Measurements from ENCODE around the gene ANKS1B.
A peak's percentile ranks its signal among the peaks of the same experiment; 100 is the strongest.

ANKS1B gene

DNA sequence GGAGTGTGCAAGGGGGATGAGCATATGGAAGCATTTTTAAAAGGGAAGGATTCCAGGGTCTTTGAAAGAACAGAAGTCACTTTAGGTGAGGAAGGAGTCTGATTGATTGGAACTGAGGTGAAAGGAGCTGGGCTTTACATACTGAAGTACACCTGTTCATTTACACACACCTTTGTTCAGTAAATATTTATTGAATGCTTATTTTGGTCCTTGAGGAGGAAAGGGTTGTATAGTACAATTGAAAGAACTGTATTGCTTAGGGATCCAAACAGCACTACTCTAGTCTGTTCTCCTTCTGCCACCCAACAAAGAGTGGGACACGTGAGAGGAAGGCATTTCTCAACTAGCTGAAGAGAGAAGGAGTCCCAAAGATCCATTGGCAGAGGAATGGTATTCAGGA, 1275.7 kb downstream of the ANKS1B start:
- H3K9me3 ChIP-seq (ENCODE audit: control insufficient read depth, low read length): no peaks in the 10 kb centered on the region
- no peak for DNase-seq (ENCODE audit: low read depth)
- no peak overlapping the region for H3K9ac ChIP-seq (ENCODE audit: low read length)
- no peaks in the 10 kb centered on the region for H3K27me3 ChIP-seq (replicated peaks; ENCODE audit: control insufficient read depth, insufficient read depth, low read length)
- H3K4me3 ChIP-seq (ENCODE audit: low read length): no peak overlapping the region
- H3K36me3 ChIP-seq (ENCODE audit: control insufficient read depth, insufficient read depth, low read length, severe bottlenecking): peaks cover 33% of the 10 kb centered on the region
- H3K4me1 ChIP-seq (ENCODE audit: control insufficient read depth, insufficient read depth, low read length): no peaks in the 10 kb centered on the region

DNA sequence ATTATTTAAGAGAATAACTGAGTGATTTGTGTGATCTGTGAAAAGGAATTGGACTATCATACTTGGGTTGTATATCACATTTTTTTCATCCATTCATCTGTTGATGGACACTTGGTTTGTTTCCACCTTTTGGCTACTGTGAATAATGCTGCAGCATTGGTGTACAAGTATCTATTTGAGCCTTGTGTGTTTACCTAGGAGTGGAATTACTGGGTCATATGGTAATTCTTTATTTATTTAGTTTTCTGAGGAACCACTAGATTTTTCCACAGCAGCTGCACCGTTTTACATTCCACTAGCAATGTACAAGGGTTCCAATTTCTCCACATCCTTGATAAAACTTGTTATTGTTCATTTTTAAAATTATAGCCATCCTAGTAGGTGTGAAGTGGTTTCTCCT, 1283.6 kb downstream of the ANKS1B start:
- Histone ChIP-seq H3K4me1 (ENCODE audit: control insufficient read depth, insufficient read depth, low read length) (peaks cover 15% of the 10 kb centered on the region), H3K9ac (ENCODE audit: low read length) (no peak overlapping the region), H3K4me3 (ENCODE audit: low read length) (no peak overlapping the region), H3K36me3 (ENCODE audit: control insufficient read depth, insufficient read depth, low read length, severe bottlenecking) (no peaks in the 10 kb centered on the region), H3K27me3 (replicated peaks; ENCODE audit: control insufficient read depth, insufficient read depth, low read length) (no peaks in the 10 kb centered on the region), H3K9me3 (ENCODE audit: control insufficient read depth, low read length) (no peaks in the 10 kb centered on the region)
- DNase-seq (ENCODE audit: low read depth): peak; percentile 27

DNA sequence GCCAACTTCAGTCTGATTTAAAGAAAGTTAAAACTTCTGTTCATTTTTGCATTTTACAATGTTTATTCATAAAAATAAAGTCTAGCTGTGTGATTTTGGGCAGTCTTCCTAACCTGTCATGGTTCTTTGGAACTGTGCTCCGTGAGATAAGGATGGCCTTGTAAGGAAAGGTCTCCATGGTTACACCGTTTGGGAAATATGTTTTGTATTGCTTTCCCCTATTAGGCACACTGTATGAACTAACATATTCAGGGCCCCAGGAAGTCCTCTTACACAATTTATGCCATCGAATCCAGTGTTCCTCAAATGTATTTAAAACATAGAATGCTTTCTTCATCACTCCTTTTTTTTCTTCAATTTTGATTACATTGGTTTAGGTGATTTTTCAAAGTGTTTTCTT, 1285.2 kb downstream of the ANKS1B start:
- DNase-seq (ENCODE audit: low read depth): peak; percentile 7
- Histone ChIP-seq H3K4me3 (ENCODE audit: low read length) (no peak overlapping the region), H3K36me3 (ENCODE audit: control insufficient read depth, insufficient read depth, low read length, severe bottlenecking) (peaks cover 3% of the 10 kb centered on the region), H3K9ac (ENCODE audit: low read length) (no peak overlapping the region), H3K27me3 (replicated peaks; ENCODE audit: control insufficient read depth, insufficient read depth, low read length) (no peaks in the 10 kb centered on the region), H3K4me1 (ENCODE audit: control insufficient read depth, insufficient read depth, low read length) (peaks cover 15% of the 10 kb centered on the region), H3K9me3 (ENCODE audit: control insufficient read depth, low read length) (no peaks in the 10 kb centered on the region)

DNA sequence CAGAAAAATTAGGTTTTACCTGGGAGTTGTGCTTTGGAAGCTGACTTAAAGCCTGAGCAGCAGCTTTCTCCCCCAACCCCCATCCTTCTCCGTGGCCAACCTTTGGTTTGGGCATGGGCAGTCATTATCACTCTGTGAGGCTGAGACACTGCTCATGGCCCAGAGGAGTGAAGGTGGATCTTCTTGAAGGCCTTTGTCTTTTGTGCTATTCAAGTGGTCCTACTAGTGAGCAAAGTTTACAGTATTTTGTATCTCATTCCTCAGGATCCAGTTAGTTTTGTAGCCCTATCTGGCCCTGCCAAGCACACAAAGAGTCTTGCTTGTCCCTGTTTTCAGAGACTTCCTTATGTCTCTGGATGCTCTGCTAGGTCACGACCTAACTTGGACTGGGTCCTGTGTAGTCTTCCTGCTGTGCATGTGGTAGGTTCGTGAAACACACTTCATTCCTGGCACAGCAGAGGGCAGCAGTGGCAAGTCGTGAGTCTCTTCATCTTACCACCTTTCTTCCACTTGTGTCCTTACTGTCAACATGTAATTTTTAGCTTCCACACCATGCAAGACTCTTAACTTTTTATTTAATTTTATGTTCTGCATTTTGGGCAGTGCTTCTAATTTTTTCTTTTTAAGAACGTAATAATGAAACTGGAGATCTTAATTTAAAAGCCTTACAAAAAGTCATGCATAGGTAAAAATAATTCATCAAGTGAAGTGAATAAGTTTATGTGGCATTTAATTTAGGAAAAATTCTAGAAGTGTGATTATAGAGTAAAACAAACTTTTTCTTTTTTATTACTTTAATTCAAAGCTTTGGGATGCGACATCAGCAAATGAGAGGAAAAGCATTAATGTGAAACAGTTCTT, 1285.9 kb downstream of the ANKS1B start:
- DNase-seq (ENCODE audit: low read depth): peak; percentile 72
- Histone ChIP-seq H3K9me3 (ENCODE audit: control insufficient read depth, low read length) (no peaks in the 10 kb centered on the region), H3K4me1 (ENCODE audit: control insufficient read depth, insufficient read depth, low read length) (peaks cover 15% of the 10 kb centered on the region), H3K4me3 (ENCODE audit: low read length) (no peak overlapping the region), H3K36me3 (ENCODE audit: control insufficient read depth, insufficient read depth, low read length, severe bottlenecking) (peaks cover 4% of the 10 kb centered on the region), H3K27me3 (replicated peaks; ENCODE audit: control insufficient read depth, insufficient read depth, low read length) (no peaks in the 10 kb centered on the region), H3K9ac (ENCODE audit: low read length) (no peak overlapping the region)

DNA sequence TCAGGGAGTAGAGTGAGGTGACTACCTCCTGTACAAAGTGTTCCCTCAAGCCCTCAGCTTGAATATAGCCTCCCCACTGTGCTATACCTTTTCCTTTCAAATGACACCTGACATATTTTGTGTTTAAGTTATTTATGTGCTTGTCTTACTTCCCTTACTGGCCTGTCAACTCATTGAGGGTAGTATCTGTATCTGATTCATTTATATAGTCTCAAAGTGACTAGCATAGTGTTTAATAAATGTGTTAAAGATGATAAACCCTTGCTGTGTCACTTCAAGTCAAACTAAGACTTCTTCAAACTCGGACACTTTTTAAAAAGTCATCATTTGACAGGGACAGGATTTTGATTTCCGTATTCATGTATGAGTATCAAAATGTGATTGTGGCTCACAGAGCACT, 1287.5 kb downstream of the ANKS1B start:
- Histone ChIP-seq H3K4me1 (ENCODE audit: control insufficient read depth, insufficient read depth, low read length) (peaks cover 15% of the 10 kb centered on the region), H3K4me3 (ENCODE audit: low read length) (no peak overlapping the region), H3K9ac (ENCODE audit: low read length) (no peak overlapping the region), H3K27me3 (replicated peaks; ENCODE audit: control insufficient read depth, insufficient read depth, low read length) (no peaks in the 10 kb centered on the region), H3K36me3 (ENCODE audit: control insufficient read depth, insufficient read depth, low read length, severe bottlenecking) (peaks cover 4% of the 10 kb centered on the region), H3K9me3 (ENCODE audit: control insufficient read depth, low read length) (no peaks in the 10 kb centered on the region)
- DNase-seq (ENCODE audit: low read depth): no peak

DNA sequence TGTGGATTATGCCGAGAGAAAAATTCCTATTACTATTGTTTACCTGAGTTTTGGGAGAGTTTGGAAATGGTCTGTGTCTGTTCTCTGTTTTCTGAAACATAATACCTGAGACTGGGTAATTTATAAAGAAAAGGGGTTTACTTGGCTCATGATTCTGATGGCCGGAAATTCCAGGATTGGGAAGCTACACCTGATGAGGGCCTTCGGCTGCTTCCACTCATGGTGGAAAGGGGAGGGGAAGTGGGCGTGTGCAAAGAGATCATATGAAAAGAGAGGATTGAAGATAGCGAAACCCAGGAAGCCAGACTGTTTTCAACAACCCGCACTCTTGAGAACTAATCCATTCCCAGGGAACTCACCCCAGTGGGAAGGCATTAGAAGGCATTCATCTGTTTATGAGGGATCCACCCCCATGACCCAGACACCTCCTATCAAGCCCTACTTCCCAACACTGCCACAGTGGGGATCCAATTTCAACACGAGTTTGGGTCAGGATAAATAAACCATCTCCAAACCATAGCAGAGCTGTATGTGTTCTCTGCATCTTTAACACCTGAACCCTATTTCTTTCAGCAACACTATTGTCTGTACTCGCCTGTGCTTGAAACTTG, 1288.6 kb downstream of the ANKS1B start:
- Histone ChIP-seq H3K9me3 (ENCODE audit: control insufficient read depth, low read length) (no peaks in the 10 kb centered on the region), H3K4me3 (ENCODE audit: low read length) (no peak overlapping the region)
- DNase-seq (ENCODE audit: low read depth): no peak

DNA sequence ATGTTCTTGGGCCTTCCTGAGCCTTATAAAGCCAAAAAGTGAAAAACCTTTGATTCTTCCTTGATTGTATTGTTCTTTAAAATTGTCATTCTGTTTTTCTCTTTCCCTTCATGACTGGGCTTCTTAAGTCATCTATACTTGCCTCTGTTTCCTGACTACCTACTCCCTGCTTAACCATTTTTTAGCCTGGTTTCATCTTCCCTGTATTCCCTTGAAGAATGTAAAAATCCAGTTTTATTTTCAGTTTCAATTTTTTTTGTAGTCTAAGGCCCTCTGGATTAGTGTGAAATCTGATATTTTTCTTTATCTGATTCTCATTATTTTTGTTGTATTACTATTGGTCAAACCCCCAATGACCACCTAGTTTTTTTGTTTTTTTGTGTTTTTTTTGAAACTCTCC, 1293.4 kb downstream of the ANKS1B start:
- Histone ChIP-seq H3K27me3 (replicated peaks; ENCODE audit: control insufficient read depth, insufficient read depth, low read length) (no peaks in the 10 kb centered on the region), H3K4me3 (ENCODE audit: low read length) (no peak overlapping the region), H3K9me3 (ENCODE audit: control insufficient read depth, low read length) (no peaks in the 10 kb centered on the region), H3K36me3 (ENCODE audit: control insufficient read depth, insufficient read depth, low read length, severe bottlenecking) (peaks cover 37% of the 10 kb centered on the region), H3K9ac (ENCODE audit: low read length) (no peak overlapping the region), H3K4me1 (ENCODE audit: control insufficient read depth, insufficient read depth, low read length) (no peaks in the 10 kb centered on the region)
- DNase-seq (ENCODE audit: low read depth): peak; percentile 27

More for the DNA sequence above, 1288.6 kb downstream of the ANKS1B start:
- H3K4me1 ChIP-seq (ENCODE audit: control insufficient read depth, insufficient read depth, low read length): peaks cover 15% of the 10 kb centered on the region
- peaks cover 7% of the 10 kb centered on the region for H3K36me3 ChIP-seq (ENCODE audit: control insufficient read depth, insufficient read depth, low read length, severe bottlenecking)
- no peaks in the 10 kb centered on the region for H3K27me3 ChIP-seq (replicated peaks; ENCODE audit: control insufficient read depth, insufficient read depth, low read length)
- no peak overlapping the region for H3K9ac ChIP-seq (ENCODE audit: low read length)

DNA sequence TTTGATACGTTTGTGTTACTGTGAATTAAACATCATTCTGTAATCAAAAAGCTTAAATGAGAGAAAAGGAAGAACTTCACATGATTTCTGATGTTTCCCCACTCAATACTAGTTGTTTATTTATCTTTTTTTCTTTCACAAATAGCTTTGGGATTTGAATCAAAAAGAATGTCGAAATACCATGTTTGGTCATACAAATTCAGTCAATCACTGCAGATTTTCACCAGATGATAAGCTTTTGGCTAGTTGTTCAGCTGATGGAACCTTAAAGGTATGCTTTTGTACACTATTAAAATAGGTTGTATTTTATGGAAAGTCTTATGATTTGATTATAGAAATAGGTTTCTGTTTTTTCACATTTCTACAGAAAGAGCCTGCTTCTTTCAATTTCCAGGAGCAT, 1298.1 kb downstream of the ANKS1B start:
- peaks cover 54% of the 10 kb centered on the region for H3K36me3 ChIP-seq (ENCODE audit: control insufficient read depth, insufficient read depth, low read length, severe bottlenecking)
- no peak overlapping the region for H3K9ac ChIP-seq (ENCODE audit: low read length)
- DNase-seq (ENCODE audit: low read depth): peak; percentile 56
- no peaks in the 10 kb centered on the region for H3K27me3 ChIP-seq (replicated peaks; ENCODE audit: control insufficient read depth, insufficient read depth, low read length)
- H3K4me3 ChIP-seq (ENCODE audit: low read length): no peak overlapping the region
- H3K9me3 ChIP-seq (ENCODE audit: control insufficient read depth, low read length): no peaks in the 10 kb centered on the region
- H3K4me1 ChIP-seq (ENCODE audit: control insufficient read depth, insufficient read depth, low read length): no peaks in the 10 kb centered on the region
